Chondrocyte (in vitro differentiated cells): ENCODE data around the gene OR5T2. TPM values are rescaled to one million over a fixed set of nuclear protein-coding genes. Genes with fewer than 3 reads are reported as not detected.
"Not testable (repeated sequence)": the region's sequence is repeated elsewhere in the genome, so short reads cannot be mapped to it uniquely, and the experiment has no call there.

Experiments
- DNase-seq: peaks from one replicate; pipeline ENCODE4 v3.0.0; 2021; ENCODE audit warnings: mixed read lengths, low spot score
- H3K27ac Mint-ChIP-seq: one replicate; pipeline ENCODE4 v1.8.0; 2021; ENCODE audit warnings: mild to moderate bottlenecking, moderate library complexity, mixed read lengths; ENCODE audit not compliant: unreplicated experiment
- H3K27me3 Mint-ChIP-seq: 2 replicates; pipeline ENCODE4 v1.8.0; 2021; ENCODE audit warnings: low read depth, mixed read lengths
- H3K36me3 Mint-ChIP-seq: 2 replicates; pipeline ENCODE4 v1.8.0; 2021; ENCODE audit warnings: low read depth, mixed read lengths
- H3K4me1 Mint-ChIP-seq: 2 replicates; pipeline ENCODE4 v1.8.0; 2021; ENCODE audit warnings: low read depth, mild to moderate bottlenecking, mixed read lengths
- H3K4me3 Mint-ChIP-seq: one replicate; pipeline ENCODE4 v1.8.0; 2021; ENCODE audit warnings: mild to moderate bottlenecking, moderate library complexity, mixed read lengths; ENCODE audit not compliant: unreplicated experiment
- H3K9me3 Mint-ChIP-seq: 2 replicates; pipeline ENCODE4 v1.8.0; 2021; ENCODE audit warnings: low read depth, mixed read lengths
- long read RNA-seq: library from polyadenylated mRNA; stranded (forward); transcript quantifications from one replicate; pipeline ENCODE4 v2.0.0, GENCODE V29; 2021
- total RNA-seq: library from RNA; stranded (reverse); gene quantifications from 3 replicates; pipeline ENCODE4 v1.2.1, GENCODE V29; 2021
- TF ChIP-seq, protein P1 (sequence below): fragments of 200-600 bp; sonication (generic); IDR thresholded peaks from 2 replicates; pipeline ENCODE4 v1.5.0; 2021; ENCODE audit warnings: antibody characterized with exemption, mild to moderate bottlenecking, moderate library complexity

OR5T2 gene
- total RNA-seq = not detected in 3 replicates
- long read RNA-seq = 0 reads

DNA sequence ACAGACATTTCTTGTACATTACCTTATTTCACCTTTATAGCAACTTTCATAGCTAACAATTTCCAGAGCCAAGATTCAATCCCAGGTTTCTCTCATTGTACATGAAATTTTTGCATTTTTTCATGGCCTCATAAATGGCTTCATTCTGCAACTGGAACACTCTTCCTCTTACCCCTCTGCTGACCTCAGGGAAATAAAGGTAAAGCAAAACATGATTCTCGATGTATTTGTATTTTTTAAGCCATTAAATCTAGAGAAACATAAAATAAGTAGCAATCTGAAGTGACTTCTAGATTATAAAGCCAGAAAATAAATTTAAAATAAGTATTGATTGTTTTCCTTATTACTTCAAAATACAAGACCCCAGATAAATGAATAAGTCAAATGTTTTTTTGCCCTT is at the start of gene OR5T2:
TSS of gene OR5T2 (minus strand) at position 101 of the 400 bp plus-strand sequence. CDS start 1,193 bp downstream, outside the sequence.
- Mint-ChIP-seq H3K9me3 (peaks cover 27% of the 10 kb centered on the region), H3K4me1 (no peaks in the 10 kb centered on the region), H3K27me3 (no peaks in the 10 kb centered on the region), H3K4me3 (no peak within 1 kb of the TSS), H3K36me3 (no peaks in the 10 kb centered on the region), H3K27ac (no peak within 1 kb of the TSS)
- DNase-seq = no peak
- TF ChIP-seq, protein P1, sequence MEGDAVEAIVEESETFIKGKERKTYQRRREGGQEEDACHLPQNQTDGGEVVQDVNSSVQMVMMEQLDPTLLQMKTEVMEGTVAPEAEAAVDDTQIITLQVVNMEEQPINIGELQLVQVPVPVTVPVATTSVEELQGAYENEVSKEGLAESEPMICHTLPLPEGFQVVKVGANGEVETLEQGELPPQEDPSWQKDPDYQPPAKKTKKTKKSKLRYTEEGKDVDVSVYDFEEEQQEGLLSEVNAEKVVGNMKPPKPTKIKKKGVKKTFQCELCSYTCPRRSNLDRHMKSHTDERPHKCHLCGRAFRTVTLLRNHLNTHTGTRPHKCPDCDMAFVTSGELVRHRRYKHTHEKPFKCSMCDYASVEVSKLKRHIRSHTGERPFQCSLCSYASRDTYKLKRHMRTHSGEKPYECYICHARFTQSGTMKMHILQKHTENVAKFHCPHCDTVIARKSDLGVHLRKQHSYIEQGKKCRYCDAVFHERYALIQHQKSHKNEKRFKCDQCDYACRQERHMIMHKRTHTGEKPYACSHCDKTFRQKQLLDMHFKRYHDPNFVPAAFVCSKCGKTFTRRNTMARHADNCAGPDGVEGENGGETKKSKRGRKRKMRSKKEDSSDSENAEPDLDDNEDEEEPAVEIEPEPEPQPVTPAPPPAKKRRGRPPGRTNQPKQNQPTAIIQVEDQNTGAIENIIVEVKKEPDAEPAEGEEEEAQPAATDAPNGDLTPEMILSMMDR = no peak

DNA sequence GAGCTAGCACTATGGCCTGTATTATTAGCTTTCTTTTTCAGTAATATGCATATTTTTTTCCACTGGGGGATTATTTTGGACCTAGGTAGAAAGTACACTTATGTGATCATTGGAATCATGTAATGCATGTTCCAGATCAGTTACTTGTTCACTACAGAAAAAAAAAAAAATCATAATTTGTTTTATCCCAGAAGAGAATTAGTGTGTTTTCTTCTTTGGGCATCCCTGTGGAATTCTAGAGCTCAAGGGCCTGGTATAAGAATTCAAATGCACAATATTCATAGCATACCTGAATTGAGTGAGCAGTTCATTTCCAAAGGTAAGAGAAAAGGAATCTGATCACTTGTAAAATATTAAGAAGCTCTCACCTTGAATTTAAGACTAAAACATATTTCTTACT is 39.8 kb upstream of the OR5T2 start, which contains the start of gene OR5T1:
TSS of gene OR5T1 (plus strand) at position 301 of the 400 bp plus-strand sequence. CDS start 1,485 bp downstream, outside the sequence.
- Mint-ChIP-seq H3K4me3 (no peak within 1 kb of the TSS), H3K36me3 (no peaks in the 10 kb centered on the region), H3K27me3 (no peaks in the 10 kb centered on the region), H3K4me1 (no peaks in the 10 kb centered on the region), H3K27ac (no peak within 1 kb of the TSS), H3K9me3 (peaks cover 15% of the 10 kb centered on the region)
- no peak for DNase-seq
- TF ChIP-seq, protein P1 = no peak

DNA sequence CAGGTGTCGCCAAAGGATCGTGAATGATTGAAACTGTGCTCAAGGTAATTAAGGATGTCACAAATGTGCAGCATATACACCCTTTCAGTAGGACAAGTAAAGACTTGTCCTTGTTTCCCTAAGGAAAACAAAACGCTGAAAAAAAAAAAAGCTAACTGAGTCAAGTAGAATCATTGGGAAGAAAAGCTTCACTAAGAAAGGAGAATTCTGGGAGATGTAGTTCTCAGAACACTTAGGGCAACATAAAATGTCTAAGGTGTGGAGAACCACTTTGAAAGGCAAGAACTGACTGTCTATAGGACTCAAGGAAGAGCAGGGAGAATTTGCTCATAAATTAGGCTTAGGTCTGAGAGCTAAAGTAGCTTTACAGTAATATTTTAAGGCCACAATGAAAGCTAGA is 37.0 kb upstream of the OR5T2 start:
- H3K27ac Mint-ChIP-seq = no peak overlapping the region
- H3K27me3 Mint-ChIP-seq = no peaks in the 10 kb centered on the region
- H3K4me3 Mint-ChIP-seq = no peak overlapping the region
- H3K4me1 Mint-ChIP-seq = no peaks in the 10 kb centered on the region
- H3K9me3 Mint-ChIP-seq = peaks cover 18% of the 10 kb centered on the region
- DNase-seq = no peak
- TF ChIP-seq, protein P1 = no peak
- no peaks in the 10 kb centered on the region for H3K36me3 Mint-ChIP-seq

DNA sequence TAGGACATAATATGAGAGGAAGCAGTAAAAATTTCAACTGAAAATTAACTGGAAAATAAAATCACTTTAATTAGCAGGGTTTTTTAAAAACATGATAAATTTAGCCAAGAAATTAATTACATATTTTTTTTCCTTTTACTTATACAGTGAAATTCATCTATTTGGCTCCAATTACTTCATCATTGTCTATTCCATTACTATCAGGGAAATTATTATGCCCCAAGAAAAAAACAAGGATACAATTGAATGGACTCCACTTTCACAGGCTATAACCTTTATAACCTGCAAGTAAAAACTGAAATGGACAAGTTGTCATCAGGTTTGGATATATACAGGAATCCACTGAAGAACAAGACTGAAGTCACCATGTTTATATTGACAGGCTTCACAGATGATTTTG is 17.9 kb upstream of the OR5T2 start, which contains the start of gene OR5T3:
TSS of gene OR5T3 (plus strand) at position 301 of the 400 bp plus-strand sequence. CDS start at position 301, 0 bp downstream.
- Mint-ChIP-seq H3K27ac (no peak within 1 kb of the TSS), H3K36me3 (no peaks in the 10 kb centered on the region), H3K27me3 (no peaks in the 10 kb centered on the region), H3K4me3 (no peak within 1 kb of the TSS), H3K4me1 (no peaks in the 10 kb centered on the region), H3K9me3 (peaks cover 3% of the 10 kb centered on the region)
- TF ChIP-seq, protein P1 = no peak
- DNase-seq = no peak

DNA sequence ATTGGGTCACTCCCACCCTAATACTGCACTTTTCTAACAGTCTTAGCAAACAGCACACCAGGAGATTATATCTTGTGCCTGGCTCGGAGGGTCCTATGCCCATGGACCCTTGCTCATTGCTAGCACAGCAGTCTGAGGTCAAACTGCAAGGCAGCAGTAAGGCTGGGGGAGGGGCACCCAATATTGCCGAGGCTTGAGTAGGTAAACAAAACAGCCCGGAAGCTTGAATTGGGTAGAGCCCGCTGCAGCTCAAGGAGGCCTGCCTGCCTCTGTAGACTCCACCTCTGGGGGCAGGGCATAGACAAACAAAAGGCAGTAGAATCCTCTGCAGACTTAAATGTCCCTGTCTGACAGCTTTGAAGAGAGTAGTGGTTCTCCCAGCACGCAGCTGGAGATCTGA is 14.3 kb downstream of the OR5T2 start:
- not testable (repeated sequence) for DNase-seq, H3K27ac Mint-ChIP-seq, H3K4me3 Mint-ChIP-seq, H3K4me1 Mint-ChIP-seq, H3K36me3 Mint-ChIP-seq, H3K27me3 Mint-ChIP-seq
- H3K9me3 Mint-ChIP-seq = peaks cover 49% of the 10 kb centered on the region

DNA sequence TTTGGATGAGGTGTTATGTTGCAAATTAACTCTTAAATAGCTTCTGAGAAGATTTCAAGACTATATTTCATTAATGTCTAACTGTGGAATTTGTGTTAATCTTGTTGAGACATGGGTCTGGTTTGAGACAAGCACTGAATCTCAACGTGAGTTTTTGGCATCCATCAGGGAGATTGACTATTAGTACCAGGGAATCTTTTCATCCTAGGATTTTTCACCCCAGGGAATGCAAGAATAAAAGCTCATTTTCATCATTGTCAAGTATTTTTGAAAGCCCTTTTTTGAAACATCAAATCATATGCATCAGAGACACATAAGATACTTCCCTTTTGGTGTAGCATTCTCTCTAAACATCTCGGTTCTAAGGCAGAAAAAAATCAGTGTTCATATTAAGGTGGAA is 19.5 kb downstream of the OR5T2 start:
- Mint-ChIP-seq H3K36me3 (no peaks in the 10 kb centered on the region), H3K27me3 (no peaks in the 10 kb centered on the region), H3K4me1 (no peaks in the 10 kb centered on the region), H3K4me3 (no peak overlapping the region), H3K27ac (no peak overlapping the region), H3K9me3 (peaks cover 35% of the 10 kb centered on the region)
- DNase-seq = no peak
- TF ChIP-seq, protein P1 = no peak
